Stimulated activated naive CD8-positive, alpha-beta T cell treated with anti-CD3 and anti-CD28 coated beads, Interleukin-15, Interleukin-2, amounts not matched to agents 100 U/mL and 50 U/mL, for 24 hours (primary cell): Measurements from ENCODE around the gene TMEM161A.
"Not testable (repeated sequence)": the region's sequence is repeated elsewhere in the genome, so short reads cannot be mapped to it uniquely, and the experiment has no call there.

Experiments
- ATAC-seq: fragments of 150-1000 bp; cut with Tn5 transposase; one replicate; pipeline ENCODE4 v1.10.0; 2021
- DNase-seq: peaks from one replicate; pipeline ENCODE4 v3.0.0; 2021

The TMEM161A gene

DNA sequence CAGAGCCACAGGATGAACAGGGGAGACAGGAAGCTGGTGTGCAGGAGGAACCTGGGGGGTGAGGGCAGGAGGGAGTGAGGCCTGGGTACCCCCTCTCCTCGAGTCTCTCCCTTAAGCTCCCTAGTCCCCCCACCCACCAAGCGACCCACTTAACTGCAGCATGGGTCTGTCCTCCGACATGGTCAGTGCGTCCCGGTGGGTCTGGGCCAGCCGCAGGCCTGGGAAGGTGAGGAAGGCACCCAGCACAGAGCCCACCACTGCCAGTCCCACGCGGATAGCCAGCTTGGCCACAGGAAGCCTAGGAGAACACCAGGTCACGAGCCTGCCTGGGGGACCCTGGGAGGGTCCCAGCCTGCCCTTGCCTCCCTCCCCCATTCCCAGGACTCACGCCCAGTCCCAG is 16.9 kb downstream of the TMEM161A start:
- no peak for ATAC-seq

GRCh38 chr19:19120308-19121231 is 17.7 kb downstream of the TMEM161A start:
- DNase-seq (peak; percentile 50), ATAC-seq (peak; percentile 38)

More for the DNA sequence above, 16.9 kb downstream of the TMEM161A start:
- DNase-seq, result no peak

DNA sequence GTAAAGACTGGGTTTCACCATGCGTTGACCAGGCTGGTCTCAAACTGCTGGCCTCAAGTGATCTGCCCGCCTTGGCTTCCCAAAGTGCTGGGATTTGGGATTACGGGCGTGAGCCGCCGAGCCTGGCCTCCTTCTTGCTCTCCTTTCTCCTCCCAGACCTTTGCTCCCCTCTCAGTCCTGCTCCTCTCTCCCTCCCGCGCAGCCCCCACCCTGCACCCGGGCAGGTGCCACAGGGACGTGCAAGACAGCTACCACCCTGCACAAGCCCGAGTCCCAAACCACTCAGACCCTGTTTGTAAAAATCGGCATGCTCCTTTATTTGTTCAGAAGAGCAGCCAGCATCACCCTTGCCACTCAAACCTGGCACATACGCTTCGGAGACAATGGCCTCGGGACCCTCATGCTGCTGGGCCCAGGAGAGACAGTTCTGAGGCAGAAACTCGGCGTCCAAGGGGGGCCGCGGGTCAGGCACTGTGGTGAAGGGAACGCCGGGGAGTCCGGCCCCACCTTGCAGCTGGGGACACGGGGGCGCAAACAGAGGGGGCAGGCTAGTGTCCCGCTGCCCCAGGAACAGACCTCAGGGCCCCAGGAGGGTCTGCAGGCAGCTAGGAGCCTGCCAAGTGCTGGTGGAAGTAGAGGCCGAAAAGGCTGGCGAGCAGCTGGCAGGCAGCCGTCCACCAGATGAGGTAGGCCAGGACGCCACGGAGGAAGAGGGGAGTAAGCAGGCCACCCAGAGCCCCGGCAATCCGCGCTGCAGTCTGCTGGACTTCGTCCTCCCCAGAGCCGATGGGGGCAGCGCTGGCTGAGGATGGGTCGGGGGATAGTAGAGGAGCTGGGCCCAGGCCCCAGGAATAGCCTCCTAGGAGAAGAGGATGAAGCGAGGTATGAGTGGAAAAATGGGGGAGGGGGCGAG is 18.7 kb downstream of the TMEM161A start:
- no peak for DNase-seq
- no peak for ATAC-seq

DNA sequence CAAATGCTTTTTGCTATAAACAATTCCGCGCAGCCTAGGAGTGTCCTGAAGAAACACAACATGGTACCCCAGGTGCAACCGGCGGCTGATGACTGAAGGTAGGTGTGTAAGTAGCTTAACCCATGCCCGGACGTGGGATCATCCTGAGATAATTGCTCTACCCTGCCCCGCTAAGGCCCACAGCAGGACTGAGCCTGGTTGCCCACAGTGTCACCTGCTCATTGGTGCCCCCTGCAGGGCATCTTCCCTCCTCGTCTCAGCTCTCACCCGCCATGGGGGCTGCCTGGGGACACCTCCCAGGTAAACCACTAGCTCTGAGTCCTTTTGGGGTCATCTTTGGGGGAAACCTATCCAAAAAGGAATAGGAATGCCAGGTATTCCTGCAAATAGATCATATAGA is 22.3 kb downstream of the TMEM161A start:
- ATAC-seq, result no peak
- DNase-seq, result peak; percentile 68

GRCh38 chr19:19113040-19113626 is 25.1 kb downstream of the TMEM161A start:
- no peak for DNase-seq
- peak; percentile 67 for ATAC-seq

GRCh38 chr19:19111967-19112580 is 26.2 kb downstream of the TMEM161A start:
- no peak for DNase-seq
- ATAC-seq, result no peak

DNA sequence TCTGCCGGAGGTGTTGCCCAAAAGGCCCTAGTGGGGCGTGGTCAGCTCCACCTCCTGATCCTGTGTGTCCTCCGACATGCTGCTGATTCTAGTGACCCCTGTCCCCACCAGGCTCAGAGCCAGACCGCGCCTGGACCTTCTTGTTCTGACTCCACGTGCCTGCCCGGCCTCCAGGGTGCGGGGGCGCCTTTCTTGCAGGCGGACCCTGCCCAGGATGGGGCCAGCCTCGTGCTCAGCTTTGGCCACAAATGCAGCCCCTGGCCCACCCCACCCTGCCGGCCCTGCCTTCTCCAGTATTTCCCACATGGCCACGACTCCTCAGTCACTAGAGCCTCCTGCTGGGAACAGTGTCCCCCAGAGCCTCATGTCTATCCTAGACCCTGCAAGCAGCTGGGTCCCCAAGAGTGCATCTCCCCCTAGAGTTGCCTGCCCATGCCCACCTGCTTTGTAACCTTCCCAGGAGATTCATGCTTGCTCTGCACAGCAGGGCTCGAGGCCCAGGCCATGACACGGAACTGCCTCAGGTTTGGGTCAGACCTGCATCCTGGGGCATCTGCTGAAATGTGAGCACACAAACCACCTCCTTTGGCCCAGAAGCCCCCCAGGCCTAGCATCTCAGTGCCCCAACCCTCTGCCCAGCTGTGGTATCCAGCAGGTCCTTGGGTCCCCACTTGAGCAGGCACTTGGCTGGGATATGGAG is 27.0 kb downstream of the TMEM161A start:
- ATAC-seq, result no peak
- DNase-seq, result no peak

- ATAC-seq (peak; percentile 26), DNase-seq (peak; percentile 33)
Measured at GRCh38 chr19:19110410-19111135, 27.7 kb downstream of the TMEM161A start.

DNA sequence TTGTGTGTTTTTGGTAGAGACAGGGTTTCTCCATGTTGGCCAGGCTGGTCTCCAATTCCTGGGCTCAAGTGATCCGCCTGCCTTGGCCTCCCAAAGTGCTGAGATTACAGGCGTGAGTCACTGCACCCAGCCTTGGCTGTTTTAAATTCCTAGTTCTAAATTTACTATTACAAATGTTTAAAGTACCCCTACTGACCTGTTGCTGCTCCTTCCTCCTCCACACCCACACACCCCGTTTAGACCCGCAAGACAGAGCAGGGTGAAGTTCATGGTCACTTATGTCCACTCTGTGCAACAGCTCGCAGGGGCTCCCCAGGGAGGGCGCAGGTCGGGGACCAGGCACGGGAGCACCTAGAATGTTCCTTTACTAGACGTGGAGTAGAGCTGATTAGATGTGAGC is 28.7 kb downstream of the TMEM161A start:
- no peak for ATAC-seq
- DNase-seq, result no peak

- ATAC-seq, result no peak
- DNase-seq, result no peak
Measured at GRCh38 chr19:19107654-19108053, 30.6 kb downstream of the TMEM161A start.

GRCh38 chr19:19106938-19107337 is 31.3 kb downstream of the TMEM161A start:
- not testable (repeated sequence) for DNase-seq, ATAC-seq

DNA sequence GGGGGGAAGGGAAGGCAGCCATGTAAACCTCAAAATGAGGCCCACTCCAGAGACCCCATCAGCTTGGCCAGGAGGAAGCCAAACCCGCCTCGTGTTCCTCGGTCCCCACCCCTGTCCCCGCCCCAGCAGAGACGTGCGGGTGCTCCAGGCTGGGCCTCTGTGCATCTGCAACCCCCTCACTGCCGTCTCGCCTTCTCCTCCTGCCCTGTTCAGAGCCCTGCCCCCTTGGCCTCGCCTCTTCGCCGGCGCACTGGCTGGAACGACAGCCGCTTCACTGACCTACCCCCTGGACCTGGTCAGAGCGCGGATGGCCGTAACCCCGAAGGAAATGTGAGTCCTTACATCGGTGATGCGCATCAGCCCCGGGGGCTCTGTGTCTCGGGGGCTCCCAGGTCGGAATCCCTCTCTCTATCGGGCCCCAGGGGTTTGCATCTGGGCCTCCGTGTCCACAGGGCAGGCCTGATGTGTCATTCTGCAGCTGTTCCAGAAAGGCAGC is 32.2 kb downstream of the TMEM161A start:
- DNase-seq (no peak), ATAC-seq (no peak)

DNA sequence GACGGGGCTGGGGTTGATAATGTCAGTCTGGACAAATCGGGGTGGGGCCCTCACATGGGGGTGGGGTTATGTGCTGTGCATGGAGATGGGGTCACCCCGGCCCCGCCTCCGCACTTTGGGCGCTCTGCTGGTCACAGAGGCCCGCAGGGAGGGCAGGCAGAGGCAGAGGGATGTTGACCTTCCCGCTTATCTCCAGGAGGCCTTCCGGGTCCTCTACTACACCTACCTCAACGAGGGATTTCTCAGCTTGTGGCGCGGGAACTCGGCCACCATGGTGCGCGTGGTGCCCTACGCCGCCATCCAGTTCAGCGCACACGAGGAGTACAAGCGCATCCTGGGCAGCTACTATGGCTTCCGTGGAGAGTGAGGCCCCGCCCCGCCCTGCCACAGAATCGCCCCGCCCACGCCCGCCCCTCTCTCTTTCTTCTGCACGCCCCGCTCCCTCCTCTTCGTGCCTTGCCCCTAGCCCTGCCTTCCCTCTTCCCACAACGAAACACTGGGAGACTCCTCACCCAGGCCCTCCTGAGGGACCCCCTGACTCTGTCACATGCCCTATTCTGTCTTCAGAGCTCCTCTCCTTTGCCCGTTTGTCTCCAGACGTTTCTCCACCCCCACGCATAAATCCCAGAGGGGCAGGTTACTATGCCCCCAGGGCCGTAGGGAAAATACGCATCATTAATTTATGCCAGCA is 32.8 kb downstream of the TMEM161A start:
- ATAC-seq (no peak), DNase-seq (no peak)

DNA sequence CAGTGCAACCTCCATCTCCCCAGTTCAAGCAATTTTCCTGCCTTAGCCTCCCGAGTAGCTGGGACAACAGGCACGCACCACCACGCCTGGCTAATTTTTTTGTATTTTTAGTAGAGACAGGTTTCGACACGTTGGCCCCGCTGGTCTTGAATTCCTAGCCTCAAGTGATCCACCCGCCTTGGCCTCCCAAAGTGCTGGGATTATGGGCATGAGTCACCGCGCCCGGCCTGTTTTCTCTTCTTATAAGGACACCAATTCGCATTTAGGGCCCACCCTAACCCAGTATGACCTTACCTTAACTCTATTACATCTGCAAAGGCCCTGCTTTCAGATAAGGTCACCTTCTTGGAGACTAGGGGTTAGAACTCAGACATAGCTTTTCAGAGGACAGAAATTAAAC is 35.1 kb downstream of the TMEM161A start:
- no peak for DNase-seq
- ATAC-seq, result no peak

- not testable (repeated sequence) for DNase-seq, ATAC-seq
Measured at GRCh38 chr19:19102566-19102965, 35.7 kb downstream of the TMEM161A start.

- DNase-seq (no peak), ATAC-seq (no peak)
Measured at GRCh38 chr19:19101540-19101939, 36.7 kb downstream of the TMEM161A start.

DNA sequence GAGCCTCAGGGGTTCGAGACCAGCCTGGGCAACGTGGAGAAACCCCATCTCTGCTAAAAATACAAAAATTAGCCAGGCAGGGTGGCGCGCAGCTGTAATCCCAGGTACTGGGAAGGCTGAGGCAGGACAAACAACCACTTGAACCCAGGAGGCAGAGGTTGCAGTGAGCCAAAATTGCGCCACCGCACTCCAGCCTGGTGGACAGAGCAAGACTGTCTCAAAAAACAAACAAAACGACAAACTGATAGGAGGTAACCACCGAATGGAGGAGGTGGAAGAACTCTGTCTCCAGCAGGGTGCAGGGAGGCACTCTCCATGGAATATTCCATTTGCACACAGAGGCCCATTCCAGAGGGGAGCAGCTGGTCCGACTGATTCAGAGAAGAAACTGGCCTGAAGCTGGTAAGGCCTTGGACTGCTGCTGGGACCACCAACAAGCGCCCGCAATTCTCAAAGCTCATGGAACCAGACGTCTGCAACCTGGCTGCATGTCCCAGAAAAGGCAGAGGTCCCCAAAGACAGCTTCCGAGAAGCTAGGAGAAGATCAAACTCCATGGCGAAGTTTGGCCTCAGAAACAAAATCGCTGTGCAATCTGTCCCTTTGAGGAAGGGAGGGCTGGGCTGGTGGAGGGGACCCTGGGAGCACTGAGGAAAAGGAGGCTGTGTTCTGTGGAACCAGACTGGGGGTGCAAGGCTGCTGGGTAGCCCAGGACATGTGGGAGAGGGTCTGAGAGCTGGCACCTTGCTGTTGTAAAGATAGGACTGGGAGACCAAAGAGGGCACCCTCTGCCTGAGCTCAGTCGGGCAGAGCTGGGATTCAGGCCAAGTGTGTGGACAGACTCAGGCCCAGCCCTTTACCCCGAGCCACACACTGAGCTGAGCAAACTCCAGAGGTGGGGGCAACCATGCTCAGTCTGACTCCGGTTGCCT is 39.3 kb downstream of the TMEM161A start:
- DNase-seq (no peak), ATAC-seq (no peak)

DNA sequence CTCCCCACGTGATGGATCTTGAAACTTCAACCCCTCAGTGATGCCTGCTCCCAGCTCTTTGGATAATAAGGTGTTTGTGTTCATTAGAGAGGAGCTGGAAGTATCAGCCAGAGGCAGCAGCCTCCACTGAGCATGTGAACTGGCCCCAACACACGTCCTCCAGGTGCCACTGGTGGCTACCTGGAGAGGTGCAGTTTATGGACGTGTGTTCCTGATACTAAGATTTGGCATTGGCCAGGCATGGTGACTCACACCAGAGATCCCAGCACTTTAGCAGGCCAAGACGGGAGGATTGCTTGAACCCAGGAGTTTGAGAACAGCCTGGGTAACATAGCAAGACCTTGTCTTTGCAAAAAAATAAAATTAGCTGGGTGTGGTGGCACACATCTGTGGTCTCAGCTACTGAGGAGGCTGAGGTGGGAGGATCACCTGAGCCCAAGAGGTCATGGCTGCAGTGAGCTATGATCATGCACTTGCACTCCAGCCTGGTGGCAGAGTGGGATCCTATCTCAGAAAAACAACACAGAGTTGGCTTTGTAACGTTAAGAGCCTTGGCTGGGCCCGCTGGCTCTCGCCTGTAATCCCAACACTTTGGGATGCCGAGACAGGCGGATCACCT is 40.1 kb downstream of the TMEM161A start:
- no peak for ATAC-seq

More for the DNA sequence above, 40.1 kb downstream of the TMEM161A start:
- DNase-seq, result no peak
